ENCODE measurements around the gene WDR37.
A peak's percentile ranks its signal among the peaks of the same experiment; 100 is the strongest.

The WDR37 gene

DNA sequence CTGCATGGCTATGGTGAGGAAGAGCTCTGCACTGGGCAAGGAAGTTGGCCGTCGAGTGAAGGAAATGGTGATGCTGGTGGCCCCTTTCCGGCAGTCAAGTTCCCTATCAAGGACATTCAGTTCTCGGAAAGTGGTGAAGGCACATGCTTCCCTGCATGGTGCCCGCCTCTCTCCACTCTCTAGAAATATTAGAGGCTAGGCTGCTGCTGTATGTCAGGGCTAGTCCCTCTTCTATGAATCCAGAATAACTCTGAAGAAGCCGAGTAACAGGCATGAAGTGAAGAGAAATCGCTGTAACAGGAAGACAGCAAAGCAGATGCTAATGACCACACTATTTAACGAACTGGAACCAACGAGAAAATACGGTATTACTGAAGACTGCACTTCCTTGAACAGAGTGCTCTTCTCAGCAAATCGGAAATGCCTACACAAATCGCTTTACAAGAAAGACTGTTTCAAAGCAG lies 12.6 kb upstream of the WDR37 start:
- Mint-ChIP-seq H3K4me1 (peaks cover 40% of the 10 kb centered on the region), H3K27ac (peak overlapping the region; percentile 93), H3K36me3 (ENCODE audit: low read depth) (peaks cover 67% of the 10 kb centered on the region), H3K27me3 (ENCODE audit: low read depth, poor library complexity) (no peaks in the 10 kb centered on the region), H3K4me3 (no peak overlapping the region), H3K9me3 (no peaks in the 10 kb centered on the region)
- DNase-seq, result no peak
- TF ChIP-seq CTCF (IDR thresholded peaks at IDR 0.05), result no peak

DNA sequence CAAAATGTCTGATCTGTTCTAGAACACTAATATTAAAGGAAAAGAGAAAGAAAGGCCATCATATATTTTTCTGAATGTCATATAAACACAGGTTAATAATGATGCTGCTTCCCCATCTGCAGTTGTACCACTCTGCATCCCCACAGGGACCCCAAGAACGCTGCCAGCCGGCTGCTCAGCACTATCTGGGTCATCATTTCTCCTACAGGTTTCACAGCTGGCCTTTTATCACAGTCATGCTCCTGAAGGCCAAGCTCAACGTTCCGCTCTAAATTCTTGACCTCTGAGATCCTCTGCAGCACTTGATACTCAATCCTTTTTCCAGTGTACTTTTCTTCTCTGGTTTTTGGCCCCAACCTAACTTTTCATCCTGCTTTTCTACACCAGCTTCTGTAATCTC lies 12.0 kb upstream of the WDR37 start:
- H3K9me3 Mint-ChIP-seq, result no peaks in the 10 kb centered on the region
- H3K4me3 Mint-ChIP-seq, result peak overlapping the region; percentile 79
- peaks cover 40% of the 10 kb centered on the region for H3K4me1 Mint-ChIP-seq
- no peak for TF ChIP-seq CTCF (IDR thresholded peaks at IDR 0.05)
- no peaks in the 10 kb centered on the region for H3K27me3 Mint-ChIP-seq (ENCODE audit: low read depth, poor library complexity)
- no peak for DNase-seq
- peaks cover 67% of the 10 kb centered on the region for H3K36me3 Mint-ChIP-seq (ENCODE audit: low read depth)
- peak overlapping the region; percentile 93 for H3K27ac Mint-ChIP-seq

DNA sequence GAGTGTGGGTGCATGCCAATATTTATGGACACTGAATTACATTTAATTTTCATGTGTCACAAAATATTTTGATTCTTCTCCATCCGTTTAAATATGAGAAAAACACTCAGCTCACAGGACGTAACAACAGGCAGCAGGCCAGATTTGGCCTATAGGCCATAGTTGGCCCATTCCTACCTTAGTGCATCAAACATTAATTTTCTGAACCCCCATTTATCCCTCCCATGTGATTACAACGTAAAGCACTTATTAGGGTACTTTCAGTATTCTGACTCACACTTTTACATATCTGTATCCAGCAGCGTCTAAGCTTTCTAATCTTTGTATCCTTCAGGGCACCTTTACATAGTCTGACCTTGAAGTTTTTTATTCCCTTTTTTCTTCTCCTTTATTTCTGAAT lies 11.2 kb upstream of the WDR37 start:
- no peak for TF ChIP-seq CTCF (IDR thresholded peaks at IDR 0.05)
- no peak for DNase-seq
- Mint-ChIP-seq H3K27me3 (ENCODE audit: low read depth, poor library complexity) (no peaks in the 10 kb centered on the region), H3K4me1 (peaks cover 40% of the 10 kb centered on the region), H3K4me3 (peak overlapping the region; percentile 79), H3K36me3 (ENCODE audit: low read depth) (peaks cover 66% of the 10 kb centered on the region), H3K9me3 (no peaks in the 10 kb centered on the region), H3K27ac (peak overlapping the region; percentile 93)

GRCh38 chr10:1045415-1045814 lies 10.8 kb upstream of the WDR37 start:
- peaks cover 45% of the 10 kb centered on the region for H3K4me1 Mint-ChIP-seq
- no peak for DNase-seq
- H3K9me3 Mint-ChIP-seq, result no peaks in the 10 kb centered on the region
- peaks cover 62% of the 10 kb centered on the region for H3K36me3 Mint-ChIP-seq (ENCODE audit: low read depth)
- peak overlapping the region; percentile 93 for H3K27ac Mint-ChIP-seq
- peak overlapping the region; percentile 79 for H3K4me3 Mint-ChIP-seq
- no peak for TF ChIP-seq CTCF (IDR thresholded peaks at IDR 0.05)
- H3K27me3 Mint-ChIP-seq (ENCODE audit: low read depth, poor library complexity), result no peaks in the 10 kb centered on the region

- H3K27ac Mint-ChIP-seq, result peak overlapping the region; percentile 100
- peak overlapping the region; percentile 98 for H3K4me3 Mint-ChIP-seq
- peaks cover 63% of the 10 kb centered on the region for H3K36me3 Mint-ChIP-seq (ENCODE audit: low read depth)
- H3K4me1 Mint-ChIP-seq, result peaks cover 67% of the 10 kb centered on the region
- DNase-seq, result peak; percentile 31
- no peak for TF ChIP-seq CTCF (IDR thresholded peaks at IDR 0.05)
- H3K27me3 Mint-ChIP-seq (ENCODE audit: low read depth, poor library complexity), result no peaks in the 10 kb centered on the region
- H3K9me3 Mint-ChIP-seq, result no peaks in the 10 kb centered on the region
Measured at GRCh38 chr10:1047937-1048336, 8.2 kb upstream of the WDR37 start.

- no peak for TF ChIP-seq CTCF (IDR thresholded peaks at IDR 0.05)
- H3K4me1 Mint-ChIP-seq, result peaks cover 66% of the 10 kb centered on the region
- H3K27ac Mint-ChIP-seq, result peak overlapping the region; percentile 100
Measured at GRCh38 chr10:1048349-1048731, 7.8 kb upstream of the WDR37 start.

More at GRCh38 chr10:1048349-1048731, 7.8 kb upstream of the WDR37 start:
- DNase-seq, result no peak
- H3K27me3 Mint-ChIP-seq (ENCODE audit: low read depth, poor library complexity), result no peaks in the 10 kb centered on the region
- H3K9me3 Mint-ChIP-seq, result no peaks in the 10 kb centered on the region
- H3K36me3 Mint-ChIP-seq (ENCODE audit: low read depth), result peaks cover 63% of the 10 kb centered on the region
- H3K4me3 Mint-ChIP-seq, result peak overlapping the region; percentile 98
